ENCODE results near the gene ATAD3C.

DNA sequence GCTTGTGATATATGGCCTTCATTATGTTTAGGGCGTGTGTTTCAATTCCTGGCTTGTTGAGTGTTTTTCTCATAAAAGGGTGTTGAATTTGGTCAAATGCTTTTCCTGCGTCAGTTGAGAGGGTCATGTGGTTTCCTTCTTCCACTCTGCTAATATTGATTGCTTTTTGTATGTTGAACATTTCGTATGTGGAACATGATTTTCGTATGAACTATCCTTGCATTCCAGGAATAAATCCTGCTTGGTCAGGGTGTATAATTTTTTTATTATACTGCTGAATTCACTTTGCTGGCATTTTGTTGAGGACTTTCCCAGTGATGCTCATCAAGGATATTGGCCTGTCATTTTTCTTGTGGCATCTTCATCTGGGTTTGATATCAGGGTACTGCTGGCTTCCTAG, 57.8 kb downstream of the ATAD3C start:
- TF ChIP-seq, protein P1, sequence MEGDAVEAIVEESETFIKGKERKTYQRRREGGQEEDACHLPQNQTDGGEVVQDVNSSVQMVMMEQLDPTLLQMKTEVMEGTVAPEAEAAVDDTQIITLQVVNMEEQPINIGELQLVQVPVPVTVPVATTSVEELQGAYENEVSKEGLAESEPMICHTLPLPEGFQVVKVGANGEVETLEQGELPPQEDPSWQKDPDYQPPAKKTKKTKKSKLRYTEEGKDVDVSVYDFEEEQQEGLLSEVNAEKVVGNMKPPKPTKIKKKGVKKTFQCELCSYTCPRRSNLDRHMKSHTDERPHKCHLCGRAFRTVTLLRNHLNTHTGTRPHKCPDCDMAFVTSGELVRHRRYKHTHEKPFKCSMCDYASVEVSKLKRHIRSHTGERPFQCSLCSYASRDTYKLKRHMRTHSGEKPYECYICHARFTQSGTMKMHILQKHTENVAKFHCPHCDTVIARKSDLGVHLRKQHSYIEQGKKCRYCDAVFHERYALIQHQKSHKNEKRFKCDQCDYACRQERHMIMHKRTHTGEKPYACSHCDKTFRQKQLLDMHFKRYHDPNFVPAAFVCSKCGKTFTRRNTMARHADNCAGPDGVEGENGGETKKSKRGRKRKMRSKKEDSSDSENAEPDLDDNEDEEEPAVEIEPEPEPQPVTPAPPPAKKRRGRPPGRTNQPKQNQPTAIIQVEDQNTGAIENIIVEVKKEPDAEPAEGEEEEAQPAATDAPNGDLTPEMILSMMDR (IDR thresholded peaks at IDR 0.05; ENCODE audit: extremely low read depth in 1 of 2, insufficient read depth in 1 of 2, low read depth in 1 of 2, low read length in 2 of 2): no peak
- TF ChIP-seq POLR2AphosphoS5 (IDR thresholded peaks at IDR 0.05; ENCODE audit: insufficient read depth, low read depth, low read length): no peak
- TF ChIP-seq MAX (IDR thresholded peaks at IDR 0.05; ENCODE audit: insufficient read depth, insufficient read length): no peak
- TF ChIP-seq EZH2 (IDR thresholded peaks at IDR 0.05; ENCODE audit: borderline replicate concordance, low read depth, low read length, severe bottlenecking): no peak

Measured in endothelial cell of umbilical vein (primary cell).